GM18511 (cell line): ENCODE data around the gene PRAMEF18.
"Not testable (repeated sequence)": the region's sequence is repeated elsewhere in the genome, so short reads cannot be mapped to it uniquely, and the experiment has no call there.

Source experiments
- ATAC-seq: cut with Tn5 transposase; IDR thresholded peaks from one replicate; pipeline ENCODE4 v1.9.1; 2021; ENCODE audit warnings: mild to moderate bottlenecking, moderate library complexity; ENCODE audit not compliant: unreplicated experiment

The PRAMEF18 gene

DNA sequence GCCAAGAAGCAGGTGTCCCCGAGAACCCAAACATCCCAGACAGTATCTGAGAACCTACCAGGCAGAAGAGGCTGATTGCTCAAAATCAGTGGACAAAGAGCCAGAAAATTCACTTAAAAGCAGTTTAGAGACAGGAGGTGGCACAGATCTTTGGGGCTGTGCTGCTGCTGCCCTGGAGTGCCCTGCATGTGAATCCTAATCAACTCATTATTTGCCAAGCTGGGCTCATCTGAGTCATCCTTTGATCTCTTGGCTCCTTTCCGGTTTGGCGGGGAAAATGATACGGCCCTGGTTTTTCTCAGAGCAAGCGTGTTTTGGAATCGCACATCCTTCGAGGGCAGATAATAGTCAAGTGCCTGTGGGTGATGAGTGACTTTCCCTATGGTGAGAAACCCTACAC is 9.3 kb downstream of the PRAMEF18 start:
- not testable (repeated sequence) for ATAC-seq

DNA sequence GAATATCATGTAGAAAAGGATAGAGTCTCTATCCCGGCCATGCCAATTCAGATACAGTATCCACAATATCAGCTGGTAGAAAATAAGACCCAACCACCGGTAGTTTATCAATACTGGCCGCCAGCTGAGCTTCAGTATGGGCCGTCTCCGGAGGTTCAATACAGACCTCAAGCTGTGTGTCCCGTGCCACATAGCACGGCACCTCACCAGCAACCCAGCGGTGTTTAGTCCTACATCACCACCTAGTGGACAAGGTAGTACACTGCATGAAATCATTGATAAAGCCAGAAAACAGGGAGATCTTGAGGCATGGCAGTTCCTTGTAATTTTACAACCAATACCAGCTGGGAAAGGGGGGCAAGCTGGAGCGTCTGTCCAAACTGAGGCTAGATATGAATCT is 17.2 kb downstream of the PRAMEF18 start:
- ATAC-seq = not testable (repeated sequence)

DNA sequence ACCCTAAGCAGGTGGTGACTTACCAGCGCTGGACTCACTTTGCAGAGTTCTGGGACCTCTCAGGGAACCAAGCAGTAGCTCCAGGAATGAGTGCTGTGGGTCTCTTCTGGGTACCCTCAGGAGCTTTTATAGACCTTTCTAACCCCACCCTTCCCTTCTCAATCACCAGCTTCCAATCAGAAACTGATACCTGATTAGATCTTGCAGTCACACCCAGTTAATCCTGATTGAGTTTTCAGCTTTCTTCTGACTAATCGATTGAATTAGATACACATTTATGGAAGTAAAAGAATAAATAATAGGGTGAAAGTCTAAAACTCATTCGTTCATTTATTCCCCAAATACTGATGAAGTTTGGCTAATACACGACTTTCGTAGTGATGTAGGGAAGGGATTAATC is 24.6 kb downstream of the PRAMEF18 start, which contains the start of gene PRAMEF13:
PRAMEF13 (minus strand) TSS at position 101 of the 400 bp plus-strand sequence. CDS start 1,820 bp downstream, outside the sequence.
- ATAC-seq = not testable (repeated sequence)
